Regular cardiac myocyte (primary cell): ENCODE results near the gene ZBTB16. TPM values are rescaled to one million over a fixed set of nuclear protein-coding genes. Genes with fewer than 3 reads are reported as not detected.

ENCODE experiments used
- total RNA-seq: library from RNA; depleted of rRNA; stranded (reverse); fragments of >200 nt; gene quantifications from 2 replicates; pipeline ENCODE4 v1.2.3, GENCODE V29; 2014

ZBTB16 gene, protein sequence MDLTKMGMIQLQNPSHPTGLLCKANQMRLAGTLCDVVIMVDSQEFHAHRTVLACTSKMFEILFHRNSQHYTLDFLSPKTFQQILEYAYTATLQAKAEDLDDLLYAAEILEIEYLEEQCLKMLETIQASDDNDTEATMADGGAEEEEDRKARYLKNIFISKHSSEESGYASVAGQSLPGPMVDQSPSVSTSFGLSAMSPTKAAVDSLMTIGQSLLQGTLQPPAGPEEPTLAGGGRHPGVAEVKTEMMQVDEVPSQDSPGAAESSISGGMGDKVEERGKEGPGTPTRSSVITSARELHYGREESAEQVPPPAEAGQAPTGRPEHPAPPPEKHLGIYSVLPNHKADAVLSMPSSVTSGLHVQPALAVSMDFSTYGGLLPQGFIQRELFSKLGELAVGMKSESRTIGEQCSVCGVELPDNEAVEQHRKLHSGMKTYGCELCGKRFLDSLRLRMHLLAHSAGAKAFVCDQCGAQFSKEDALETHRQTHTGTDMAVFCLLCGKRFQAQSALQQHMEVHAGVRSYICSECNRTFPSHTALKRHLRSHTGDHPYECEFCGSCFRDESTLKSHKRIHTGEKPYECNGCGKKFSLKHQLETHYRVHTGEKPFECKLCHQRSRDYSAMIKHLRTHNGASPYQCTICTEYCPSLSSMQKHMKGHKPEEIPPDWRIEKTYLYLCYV
- under 0.01 TPM in 1 of 2 replicates, not detected in the other for total RNA-seq

DNA sequence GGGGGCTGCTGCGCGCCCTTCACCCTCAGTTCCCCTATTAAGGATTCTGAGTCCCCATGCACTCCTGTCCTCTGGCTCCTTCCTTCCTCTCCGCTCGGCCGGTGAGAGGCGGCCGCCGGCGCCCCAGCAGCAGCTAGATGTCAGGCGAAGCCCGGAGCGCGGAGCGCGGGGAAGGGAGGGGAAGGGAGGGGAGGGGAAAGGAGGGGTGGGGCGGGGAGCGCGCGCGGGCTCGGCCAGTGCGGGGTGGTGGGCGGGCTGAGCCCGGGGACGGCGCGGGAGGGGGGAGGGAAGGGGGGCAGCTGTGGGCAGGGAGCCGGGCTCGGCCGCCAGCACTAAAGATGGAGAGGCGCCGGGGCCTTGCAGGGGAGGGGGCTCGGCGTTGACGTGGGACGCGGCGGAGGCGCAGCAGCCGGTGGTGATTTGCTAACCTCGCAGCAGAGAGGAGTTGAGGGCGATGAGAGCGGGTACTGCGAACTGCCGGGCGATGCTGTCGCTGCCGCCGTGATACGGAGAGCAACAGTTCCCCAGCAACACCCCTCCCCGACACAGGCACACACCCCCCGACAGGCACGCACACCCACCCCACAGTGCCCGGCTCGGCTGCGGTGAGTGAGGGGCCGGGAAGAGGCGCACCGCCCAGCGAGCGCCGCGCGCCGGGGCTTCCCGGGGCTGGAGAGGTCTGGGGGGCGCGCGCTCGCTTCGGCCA, at the start of gene ZBTB16:
ZBTB16 (plus strand) TSS at position 434 of the 706 bp plus-strand sequence. CDS start 3,590 bp downstream, outside the sequence.

DNA sequence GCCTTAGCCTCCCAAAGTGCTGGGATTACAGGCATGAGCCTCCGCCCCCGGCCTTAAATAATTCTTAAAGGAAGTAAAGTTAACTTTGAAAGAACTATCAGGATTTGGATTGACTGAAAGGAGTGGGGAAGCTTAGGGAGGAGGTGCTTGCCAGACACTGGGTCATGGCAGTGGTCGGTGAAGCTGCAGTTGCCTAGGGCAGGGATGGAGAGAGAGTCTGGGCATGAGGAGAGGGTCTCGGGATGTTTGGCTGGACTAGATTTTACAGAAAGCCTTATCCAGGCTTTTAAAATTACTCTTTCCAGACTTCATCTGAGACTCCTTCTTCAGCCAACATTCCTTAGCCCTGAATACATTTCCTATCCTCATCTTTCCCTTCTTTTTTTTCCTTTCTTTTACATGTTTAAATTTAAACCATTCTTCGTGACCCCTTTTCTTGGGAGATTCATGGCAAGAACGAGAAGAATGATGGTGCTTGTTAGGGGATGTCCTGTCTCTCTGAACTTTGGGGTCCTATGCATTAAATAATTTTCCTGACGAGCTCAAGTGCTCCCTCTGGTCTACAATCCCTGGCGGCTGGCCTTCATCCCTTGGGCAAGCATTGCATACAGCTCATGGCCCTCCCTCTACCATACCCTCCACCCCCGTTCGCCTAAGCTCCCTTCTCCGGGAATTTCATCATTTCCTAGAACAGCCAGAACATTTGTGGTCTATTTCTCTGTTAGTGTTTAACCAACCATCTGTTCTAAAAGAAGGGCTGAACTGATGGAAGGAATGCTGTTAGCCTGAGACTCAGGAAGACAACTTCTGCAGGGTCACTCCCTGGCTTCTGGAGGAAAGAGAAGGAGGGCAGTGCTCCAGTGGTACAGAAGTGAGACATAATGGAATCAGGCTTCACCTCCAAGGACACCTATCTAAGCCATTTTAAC, 236.4 kb downstream of the ZBTB16 start, which contains the start of gene NNMT:
NNMT (plus strand) TSS at position 724 of the 929 bp plus-strand sequence; CDS start at position 882, 158 bp downstream.

Other genes starting within 250 kb of the ZBTB16 start
- gene USP28, start 184.1 kb upstream of the ZBTB16 start, total RNA-seq: 29.1 and 33.0 TPM in 2 replicates
- gene HTR3B, start 154.9 kb upstream of the ZBTB16 start, total RNA-seq: not detected in 2 replicates
- gene HTR3A, start 84.6 kb upstream of the ZBTB16 start, total RNA-seq: not detected in 2 replicates
- gene NNMT, start 236.7 kb downstream of the ZBTB16 start, total RNA-seq: 192 and 615 TPM in 2 replicates